OCI-LY1 (cell line): ENCODE measurements around the gene PRPF6.

Experiments used
- EZH2 ChIP-seq: fragments of 200-600 bp; sonication (generic), shearing (Covaris generic); IDR thresholded peaks from 2 replicates; pipeline ENCODE4 v1.8.0; 2017; ENCODE audit warnings: borderline replicate concordance, mixed run types, mild to moderate bottlenecking, antibody characterized with exemption, low read length, moderate library complexity, mixed read lengths
- TF ChIP-seq, protein P1 (sequence below): fragments of 200-600 bp; sonication (generic), shearing (Covaris generic); IDR thresholded peaks from 2 replicates; pipeline ENCODE4 v1.5.1; 2017; ENCODE audit warnings: mild to moderate bottlenecking, antibody characterized with exemption, low read length, moderate library complexity, mixed read lengths

DNA sequence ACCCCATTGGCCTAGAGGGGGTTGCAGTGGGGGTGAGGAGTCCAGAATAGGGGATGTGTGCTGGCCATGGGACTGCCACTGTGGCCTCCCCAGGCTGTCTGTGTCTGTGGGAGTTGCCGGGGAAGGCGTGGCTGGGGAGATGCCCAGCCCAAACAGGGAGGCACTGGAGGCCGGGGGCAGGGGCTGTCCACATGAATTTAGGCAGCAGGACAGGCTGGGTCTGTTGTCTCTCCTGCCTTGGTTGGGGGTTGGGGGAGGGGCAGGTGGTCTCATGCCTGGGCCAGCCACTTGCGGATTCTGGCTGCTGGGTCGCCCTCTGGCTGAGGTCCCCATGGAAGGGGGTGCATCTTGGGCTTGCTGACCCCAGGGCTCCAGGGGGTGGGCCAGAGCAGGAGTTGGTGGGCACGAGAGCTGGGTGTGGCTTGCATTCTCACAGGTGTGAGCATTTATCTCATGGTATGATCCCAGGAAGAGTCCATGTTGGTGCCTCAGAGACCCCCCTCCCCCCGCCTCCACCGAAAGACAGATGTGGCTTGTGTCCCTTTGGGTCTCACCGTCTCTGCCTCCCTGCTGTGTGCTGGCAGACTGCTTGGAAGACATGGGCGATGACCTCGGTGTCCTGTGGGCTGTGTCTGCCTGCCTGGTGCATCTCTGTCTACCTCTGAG lies 64.5 kb downstream of the PRPF6 start:
- TF ChIP-seq, protein P1, sequence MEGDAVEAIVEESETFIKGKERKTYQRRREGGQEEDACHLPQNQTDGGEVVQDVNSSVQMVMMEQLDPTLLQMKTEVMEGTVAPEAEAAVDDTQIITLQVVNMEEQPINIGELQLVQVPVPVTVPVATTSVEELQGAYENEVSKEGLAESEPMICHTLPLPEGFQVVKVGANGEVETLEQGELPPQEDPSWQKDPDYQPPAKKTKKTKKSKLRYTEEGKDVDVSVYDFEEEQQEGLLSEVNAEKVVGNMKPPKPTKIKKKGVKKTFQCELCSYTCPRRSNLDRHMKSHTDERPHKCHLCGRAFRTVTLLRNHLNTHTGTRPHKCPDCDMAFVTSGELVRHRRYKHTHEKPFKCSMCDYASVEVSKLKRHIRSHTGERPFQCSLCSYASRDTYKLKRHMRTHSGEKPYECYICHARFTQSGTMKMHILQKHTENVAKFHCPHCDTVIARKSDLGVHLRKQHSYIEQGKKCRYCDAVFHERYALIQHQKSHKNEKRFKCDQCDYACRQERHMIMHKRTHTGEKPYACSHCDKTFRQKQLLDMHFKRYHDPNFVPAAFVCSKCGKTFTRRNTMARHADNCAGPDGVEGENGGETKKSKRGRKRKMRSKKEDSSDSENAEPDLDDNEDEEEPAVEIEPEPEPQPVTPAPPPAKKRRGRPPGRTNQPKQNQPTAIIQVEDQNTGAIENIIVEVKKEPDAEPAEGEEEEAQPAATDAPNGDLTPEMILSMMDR: no peak
- no peak for TF ChIP-seq EZH2
